ENCODE results near the gene RIPOR1. TPM values are rescaled to one million over a fixed set of nuclear protein-coding genes. Genes with fewer than 3 reads are reported as not detected.
A peak's percentile ranks its signal among the peaks of the same experiment; 100 is the strongest.

RIPOR1 gene
- total RNA-seq, 1 donor from 2014 or later = 112 TPM

GRCh38 chr16:67516296-67517154 is 12.1 kb upstream of the RIPOR1 start:
- Histone ChIP-seq H3K36me3 (no peaks in the 10 kb centered on the region), H3K4me3 (no peak overlapping the region), H3K4me1 (peaks cover 11% of the 10 kb centered on the region), H3K27ac (no peak overlapping the region), H3K27me3 (ENCODE audit: low read depth) (no peaks in the 10 kb centered on the region), H3K9me3 (no peaks in the 10 kb centered on the region)
- ATAC-seq (no peak), DNase-seq (no peak)
- intact Hi-C loops (cut with DNase I) = no loop called here
- no peak for TF ChIP-seq CTCF (IDR thresholded peaks at IDR 0.05)

DNA sequence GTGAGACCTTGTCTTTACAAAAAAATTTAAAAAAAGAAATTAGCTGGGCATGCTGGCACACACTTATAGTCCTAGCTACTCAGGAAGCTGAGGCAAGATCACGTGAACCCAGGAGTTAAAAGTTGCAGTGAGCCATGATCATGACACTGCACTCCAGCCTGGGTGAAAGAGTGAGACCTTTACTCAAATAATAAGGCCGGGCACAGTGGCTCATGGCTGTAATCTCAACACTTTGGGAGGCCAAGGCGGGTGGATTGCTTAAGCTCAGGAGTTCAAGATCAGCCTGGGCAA is 11.5 kb upstream of the RIPOR1 start:
- ATAC-seq = no peak
- no peak for TF ChIP-seq CTCF (IDR thresholded peaks at IDR 0.05)
- DNase-seq = no peak
- Histone ChIP-seq H3K4me1 (peaks cover 15% of the 10 kb centered on the region), H3K27ac (no peak overlapping the region), H3K9me3 (no peaks in the 10 kb centered on the region), H3K4me3 (no peak overlapping the region), H3K27me3 (ENCODE audit: low read depth) (no peaks in the 10 kb centered on the region), H3K36me3 (no peaks in the 10 kb centered on the region)
- intact Hi-C loops (cut with DNase I) = no loop called here

DNA sequence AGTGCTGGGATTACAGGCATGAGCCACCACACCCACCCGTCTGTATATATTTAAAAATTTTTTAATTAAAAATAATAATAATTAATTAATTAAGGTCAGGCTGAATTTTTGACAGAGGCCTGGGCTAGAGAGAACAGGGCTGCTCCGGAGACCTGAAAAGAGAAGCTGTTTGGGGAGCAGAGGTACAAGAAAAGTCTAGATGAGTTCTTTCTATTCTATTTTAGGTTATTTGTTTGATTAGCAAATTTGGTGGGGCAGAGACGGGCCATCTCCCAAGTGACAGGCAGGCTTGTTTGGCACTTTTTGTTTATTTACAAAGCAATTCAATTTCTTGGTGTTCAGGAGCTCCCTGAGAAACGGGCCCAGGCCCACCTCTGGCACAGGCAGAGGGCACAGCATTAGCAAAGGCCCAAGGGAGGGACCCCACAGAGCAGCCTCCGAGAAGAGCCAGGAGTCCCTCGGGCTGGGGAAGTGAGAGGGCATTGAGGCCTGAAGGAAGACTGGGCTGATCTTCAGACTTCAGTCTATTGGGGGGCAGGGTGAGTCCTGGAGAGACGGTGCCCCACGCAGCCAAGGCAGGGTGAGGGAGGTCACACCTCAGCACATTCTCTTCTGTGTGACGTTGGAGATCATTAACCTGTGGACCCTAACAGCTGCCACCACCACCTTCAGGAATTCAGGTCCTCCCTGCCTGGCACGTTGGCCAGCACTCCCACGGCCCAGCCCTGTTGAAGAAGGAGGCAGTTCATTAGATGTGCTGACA is 10.8 kb upstream of the RIPOR1 start:
- ATAC-seq (no peak), DNase-seq (no peak)
- Histone ChIP-seq H3K27ac (peak overlapping the region; percentile 4), H3K4me1 (peaks cover 15% of the 10 kb centered on the region), H3K36me3 (no peaks in the 10 kb centered on the region), H3K4me3 (no peak overlapping the region), H3K9me3 (no peaks in the 10 kb centered on the region), H3K27me3 (ENCODE audit: low read depth) (no peaks in the 10 kb centered on the region)
- intact Hi-C loops (cut with DNase I) = no loop called here
- no peak for TF ChIP-seq CTCF (IDR thresholded peaks at IDR 0.05)

DNA sequence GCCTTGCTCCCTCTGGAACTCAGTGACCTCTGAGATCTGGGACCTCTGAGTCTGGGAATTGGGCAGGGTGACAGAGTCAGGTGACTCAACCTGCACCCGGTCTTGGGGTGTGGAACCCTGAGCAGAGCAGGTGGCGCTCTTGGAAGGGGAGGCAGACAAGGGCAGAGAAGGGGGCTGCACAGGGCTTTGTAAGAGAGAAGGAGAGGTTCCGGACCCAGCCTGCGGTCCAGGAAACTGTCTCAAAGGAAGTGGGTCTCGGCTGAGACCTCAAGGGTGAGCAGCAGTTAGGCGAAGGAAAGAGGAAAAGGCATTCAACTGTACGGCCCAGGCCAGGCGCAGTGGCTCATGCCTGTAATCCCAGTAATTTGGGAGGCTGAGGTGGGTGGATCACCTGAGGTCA is 10.0 kb upstream of the RIPOR1 start:
- H3K9me3 ChIP-seq = no peaks in the 10 kb centered on the region
- intact Hi-C loops (cut with DNase I) = no loop called here
- DNase-seq = no peak
- TF ChIP-seq CTCF (IDR thresholded peaks at IDR 0.05) = no peak
- peaks cover 15% of the 10 kb centered on the region for H3K4me1 ChIP-seq
- no peaks in the 10 kb centered on the region for H3K36me3 ChIP-seq
- no peak for ATAC-seq
- no peak overlapping the region for H3K4me3 ChIP-seq
- no peaks in the 10 kb centered on the region for H3K27me3 ChIP-seq (ENCODE audit: low read depth)
- peak overlapping the region; percentile 4 for H3K27ac ChIP-seq

DNA sequence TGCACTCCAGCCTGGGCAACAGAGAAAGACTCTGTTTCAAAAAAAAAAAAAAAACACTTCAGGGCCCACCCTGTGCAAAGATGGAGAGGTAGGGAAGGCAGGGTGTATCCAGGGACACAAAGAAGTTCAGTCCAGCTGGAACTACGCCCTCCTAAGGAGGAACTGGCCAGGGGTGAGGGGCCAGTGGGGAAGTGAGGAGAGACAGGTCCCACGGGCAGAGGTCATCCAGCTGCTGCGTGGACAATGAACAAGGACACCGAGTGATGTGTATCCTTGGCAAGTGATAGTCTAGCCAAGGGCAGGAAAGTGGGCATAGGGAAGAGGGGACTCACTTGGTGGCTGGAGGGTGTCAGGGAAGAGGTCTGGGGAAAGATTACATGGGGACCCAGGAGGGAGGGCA is 9.4 kb upstream of the RIPOR1 start:
- Histone ChIP-seq H3K4me1 (peaks cover 12% of the 10 kb centered on the region), H3K9me3 (no peaks in the 10 kb centered on the region), H3K27ac (no peak overlapping the region), H3K27me3 (ENCODE audit: low read depth) (no peaks in the 10 kb centered on the region), H3K4me3 (no peak overlapping the region), H3K36me3 (no peaks in the 10 kb centered on the region)
- no peak for DNase-seq
- TF ChIP-seq CTCF (IDR thresholded peaks at IDR 0.05) = no peak
- ATAC-seq = no peak
- intact Hi-C loops (cut with DNase I) = no loop called here

All from lower lobe of right lung (tissue), 2 donors.